Measurements from ENCODE around the gene HDGFL3. TPM values are rescaled to one million over a fixed set of nuclear protein-coding genes. Genes with fewer than 3 reads are reported as not detected.

HDGFL3 gene
- total and polyA plus RNA-seq, 8 donors: 29.0 to 112 (median 100) TPM

DNA sequence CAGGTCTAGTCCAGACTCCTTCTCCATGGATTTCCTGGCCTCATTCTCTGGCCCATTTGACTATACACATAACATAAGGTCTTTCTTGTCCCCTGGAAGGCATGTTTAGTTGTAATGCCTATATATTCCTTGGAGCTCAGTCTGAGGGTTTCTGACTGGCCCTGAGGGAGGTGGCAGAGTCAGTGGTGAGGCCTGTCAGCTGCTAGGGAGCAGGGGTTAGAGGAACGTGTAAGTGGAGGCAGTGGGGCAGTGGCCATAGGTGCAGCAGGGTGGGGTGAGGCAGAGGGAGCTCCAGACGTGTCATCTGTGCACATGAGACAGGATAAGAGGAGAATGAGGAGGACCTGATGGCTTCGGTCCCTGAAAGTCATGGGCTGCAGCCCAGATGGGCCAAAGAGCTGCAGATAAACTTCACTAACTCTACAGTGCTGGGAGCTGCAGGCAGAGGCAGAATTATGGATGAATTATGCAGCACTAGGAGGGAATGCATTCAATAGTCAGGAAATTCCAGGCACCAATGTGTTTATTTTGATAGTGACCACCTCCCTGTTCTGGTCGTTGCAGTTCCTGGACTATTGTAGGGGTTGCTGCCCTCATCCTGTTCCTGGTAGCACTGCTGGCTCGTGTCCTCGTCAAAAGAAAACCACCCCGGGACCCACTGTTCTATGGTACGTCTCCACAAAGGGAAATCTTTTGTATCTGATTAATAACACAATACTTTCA lies 95.2 kb downstream of the HDGFL3 start:
- DNase-seq: no peak
- TF ChIP-seq, protein P1, sequence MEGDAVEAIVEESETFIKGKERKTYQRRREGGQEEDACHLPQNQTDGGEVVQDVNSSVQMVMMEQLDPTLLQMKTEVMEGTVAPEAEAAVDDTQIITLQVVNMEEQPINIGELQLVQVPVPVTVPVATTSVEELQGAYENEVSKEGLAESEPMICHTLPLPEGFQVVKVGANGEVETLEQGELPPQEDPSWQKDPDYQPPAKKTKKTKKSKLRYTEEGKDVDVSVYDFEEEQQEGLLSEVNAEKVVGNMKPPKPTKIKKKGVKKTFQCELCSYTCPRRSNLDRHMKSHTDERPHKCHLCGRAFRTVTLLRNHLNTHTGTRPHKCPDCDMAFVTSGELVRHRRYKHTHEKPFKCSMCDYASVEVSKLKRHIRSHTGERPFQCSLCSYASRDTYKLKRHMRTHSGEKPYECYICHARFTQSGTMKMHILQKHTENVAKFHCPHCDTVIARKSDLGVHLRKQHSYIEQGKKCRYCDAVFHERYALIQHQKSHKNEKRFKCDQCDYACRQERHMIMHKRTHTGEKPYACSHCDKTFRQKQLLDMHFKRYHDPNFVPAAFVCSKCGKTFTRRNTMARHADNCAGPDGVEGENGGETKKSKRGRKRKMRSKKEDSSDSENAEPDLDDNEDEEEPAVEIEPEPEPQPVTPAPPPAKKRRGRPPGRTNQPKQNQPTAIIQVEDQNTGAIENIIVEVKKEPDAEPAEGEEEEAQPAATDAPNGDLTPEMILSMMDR (IDR thresholded peaks at IDR 0.05): no peak
- no peaks in the 10 kb centered on the region for H3K9me3 ChIP-seq
- peaks cover 0 to 29% of the 10 kb centered on the region in 2 donors for H3K27me3 ChIP-seq
- no peak overlapping the region for H3K4me3 ChIP-seq
- H3K27ac ChIP-seq: peak overlapping the region in 1 of 2 donors; percentile 48
- intact Hi-C loops (cut with DNase I): no loop called here
- no peak for ATAC-seq
- H3K36me3 ChIP-seq: peaks cover 0 to 44% of the 10 kb centered on the region in 2 donors
- H3K4me1 ChIP-seq: peaks cover 5 to 34% of the 10 kb centered on the region in 2 donors

DNA sequence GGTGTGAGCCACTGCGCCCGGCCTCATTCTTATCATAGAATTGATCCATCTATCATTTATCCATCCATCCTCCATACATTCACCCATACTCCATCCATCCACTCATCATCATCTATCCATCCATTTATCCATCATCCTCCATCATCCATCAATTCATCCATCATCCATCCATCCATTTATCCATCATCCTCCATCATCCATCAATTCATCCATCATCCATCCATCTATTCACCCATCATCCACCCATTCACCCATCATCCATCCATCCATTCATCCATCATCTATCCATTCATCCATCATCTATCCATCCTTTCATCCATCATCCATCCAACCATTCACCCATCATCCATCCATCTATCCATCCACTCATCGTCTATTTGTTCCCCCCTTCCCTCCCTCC lies 96.5 kb downstream of the HDGFL3 start:
- no peak overlapping the region for H3K4me3 ChIP-seq
- peaks cover 0 to 32% of the 10 kb centered on the region in 2 donors for H3K36me3 ChIP-seq
- no peaks in the 10 kb centered on the region for H3K9me3 ChIP-seq
- H3K27ac ChIP-seq: no peak overlapping the region
- peaks cover 0 to 38% of the 10 kb centered on the region in 2 donors for H3K27me3 ChIP-seq
- ATAC-seq (no peak), DNase-seq (no peak)
- peaks cover 5 to 41% of the 10 kb centered on the region in 2 donors for H3K4me1 ChIP-seq
- TF ChIP-seq, protein P1 (IDR thresholded peaks at IDR 0.05): no peak
- intact Hi-C loops (cut with DNase I): no loop called here

DNA sequence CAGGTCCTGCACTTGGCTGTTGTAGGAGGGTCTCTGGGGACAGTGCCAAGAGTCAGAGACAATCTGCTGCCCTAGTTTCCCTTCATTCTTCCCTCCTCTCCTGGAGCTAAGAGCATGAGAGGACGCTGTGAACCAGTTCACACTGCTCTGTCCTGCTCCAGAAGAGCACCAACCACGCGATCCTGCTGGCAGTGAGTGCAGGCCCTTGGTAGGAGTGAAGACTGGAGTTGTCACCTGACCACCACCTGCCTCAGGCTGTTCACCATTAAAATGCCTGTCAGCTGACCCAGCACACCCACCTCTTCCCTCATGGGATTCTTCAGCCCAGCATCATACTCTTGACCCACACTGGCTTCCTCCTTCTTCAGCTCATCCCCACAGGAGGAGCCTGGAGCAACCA lies 97.2 kb downstream of the HDGFL3 start:
- Histone ChIP-seq H3K9me3 (no peaks in the 10 kb centered on the region), H3K4me1 (peaks cover 5 to 41% of the 10 kb centered on the region in 2 donors), H3K4me3 (no peak overlapping the region), H3K27ac (peak overlapping the region in 1 of 2 donors; percentile 6), H3K36me3 (peaks cover 0 to 24% of the 10 kb centered on the region in 2 donors), H3K27me3 (peaks cover 0 to 38% of the 10 kb centered on the region in 2 donors)
- intact Hi-C loops (cut with DNase I): no loop called here
- TF ChIP-seq, protein P1 (IDR thresholded peaks at IDR 0.05): no peak
- DNase-seq: no peak
- ATAC-seq: no peak

DNA sequence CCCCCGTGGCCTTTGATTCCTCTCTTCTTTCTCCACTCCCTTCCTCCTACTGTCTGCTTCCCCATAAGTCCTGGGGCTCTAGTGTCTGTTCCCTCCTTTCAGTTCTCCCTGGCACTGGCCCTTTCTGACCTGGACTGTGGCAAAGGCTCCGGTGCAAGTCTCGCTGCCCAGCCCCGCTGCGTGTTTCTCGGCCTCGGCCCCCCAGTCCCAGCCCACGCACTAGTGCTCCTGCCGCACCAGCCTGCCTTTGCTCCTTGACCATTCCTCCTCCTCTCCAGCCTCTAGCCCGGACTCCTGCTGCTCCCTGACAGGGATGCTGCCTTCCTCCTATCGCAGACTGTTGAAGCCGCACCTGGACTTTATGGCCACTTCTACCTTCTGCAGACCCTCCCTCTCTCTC lies 98.1 kb downstream of the HDGFL3 start:
- H3K4me3 ChIP-seq: peak overlapping the region in 1 of 2 donors; percentile 73
- DNase-seq (no peak), ATAC-seq (peak; percentile 18)
- H3K27ac ChIP-seq: peak overlapping the region; percentile 80 to 94
- H3K9me3 ChIP-seq: no peaks in the 10 kb centered on the region
- H3K36me3 ChIP-seq: peaks cover 0 to 17% of the 10 kb centered on the region in 2 donors
- H3K4me1 ChIP-seq: peaks cover 5 to 41% of the 10 kb centered on the region in 2 donors
- H3K27me3 ChIP-seq: peaks cover 0 to 38% of the 10 kb centered on the region in 2 donors
- intact Hi-C loops (cut with DNase I): no loop called here
- TF ChIP-seq, protein P1 (IDR thresholded peaks at IDR 0.05): no peak
